GM18502 (cell line): ENCODE measurements around the gene RBM20.

Experiments
- ATAC-seq: cut with Tn5 transposase; IDR thresholded peaks from one replicate; pipeline ENCODE4 v1.9.1; 2021; ENCODE audit warnings: mild to moderate bottlenecking; ENCODE audit not compliant: unreplicated experiment, poor library complexity

RBM20 gene

DNA sequence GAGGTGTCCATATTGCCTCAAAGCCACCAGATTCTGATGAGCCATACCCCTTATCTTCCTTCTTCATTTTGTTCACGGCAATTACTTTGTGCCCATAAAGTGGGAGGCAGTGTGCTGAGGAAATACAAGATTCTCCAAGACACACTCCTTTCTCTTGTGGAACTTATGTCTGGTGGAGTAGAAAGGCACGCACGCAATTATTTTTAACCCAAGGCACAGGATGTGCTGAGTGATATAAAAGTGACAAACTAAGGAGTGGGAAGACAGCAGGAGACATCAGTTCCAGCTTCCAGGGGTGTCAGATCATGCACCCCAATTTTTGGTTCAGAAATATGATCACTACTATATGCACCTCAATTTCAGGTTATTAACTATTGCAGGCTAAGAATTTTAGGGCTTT, 132.9 kb downstream of the RBM20 start:
- ATAC-seq: no peak

DNA sequence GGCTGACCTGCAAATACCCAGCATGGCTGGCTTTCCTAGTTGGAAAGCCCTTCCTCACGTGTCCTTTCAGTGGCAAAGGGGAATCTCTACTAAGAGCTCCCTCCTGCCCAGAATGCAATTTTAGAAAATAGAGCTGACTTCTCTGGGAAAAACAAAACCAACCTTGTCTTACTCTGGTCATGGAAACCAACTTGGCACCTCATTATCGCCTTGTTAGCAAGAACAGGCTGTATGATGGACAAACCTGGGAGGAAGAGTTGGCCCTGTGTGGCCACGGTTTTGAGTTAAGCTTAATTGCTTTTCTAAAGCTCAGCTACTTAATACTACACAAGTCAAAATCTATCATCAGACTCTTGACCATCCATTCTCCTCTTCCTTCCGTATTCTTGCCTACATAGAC, 133.5 kb downstream of the RBM20 start:
- ATAC-seq: no peak

DNA sequence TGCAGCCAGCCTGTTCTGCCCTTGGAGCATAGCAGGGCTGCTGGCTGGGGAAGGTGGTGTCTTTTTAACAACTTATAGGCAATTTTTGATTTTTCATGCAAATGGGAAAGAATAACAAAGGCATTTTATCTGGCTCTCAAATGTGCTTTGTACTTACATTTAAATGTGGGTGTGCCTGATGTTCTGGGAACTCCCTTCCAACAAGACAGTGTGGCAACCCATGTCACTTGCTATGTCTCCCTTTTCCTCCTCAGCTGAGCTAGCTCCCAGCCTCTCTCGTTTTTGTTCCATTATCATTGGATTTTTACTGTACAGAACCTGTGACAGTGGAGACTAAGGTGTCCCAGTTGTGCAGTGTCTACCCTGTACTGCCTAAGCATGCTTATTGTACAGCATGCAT, 134.1 kb downstream of the RBM20 start:
- ATAC-seq: no peak

DNA sequence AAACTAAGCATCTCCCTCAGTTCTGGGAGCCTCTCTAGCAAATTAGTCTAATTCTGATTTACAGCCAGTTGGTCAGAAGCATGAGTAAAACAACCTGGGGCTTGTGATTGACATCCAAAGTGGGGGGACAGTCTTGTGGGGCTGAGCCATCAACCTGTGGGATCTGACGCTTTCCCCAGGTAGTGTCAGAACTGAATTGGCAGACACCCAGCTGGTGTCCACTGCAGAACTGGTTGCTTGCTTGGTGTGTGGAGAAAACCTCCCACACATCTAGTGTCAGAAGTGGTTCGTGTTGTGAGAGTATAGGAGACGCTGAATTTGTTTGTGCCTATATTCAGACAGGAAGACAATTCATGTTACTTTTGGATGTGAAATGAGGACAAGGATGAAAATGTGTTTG, 135.4 kb downstream of the RBM20 start:
- no peak for ATAC-seq

DNA sequence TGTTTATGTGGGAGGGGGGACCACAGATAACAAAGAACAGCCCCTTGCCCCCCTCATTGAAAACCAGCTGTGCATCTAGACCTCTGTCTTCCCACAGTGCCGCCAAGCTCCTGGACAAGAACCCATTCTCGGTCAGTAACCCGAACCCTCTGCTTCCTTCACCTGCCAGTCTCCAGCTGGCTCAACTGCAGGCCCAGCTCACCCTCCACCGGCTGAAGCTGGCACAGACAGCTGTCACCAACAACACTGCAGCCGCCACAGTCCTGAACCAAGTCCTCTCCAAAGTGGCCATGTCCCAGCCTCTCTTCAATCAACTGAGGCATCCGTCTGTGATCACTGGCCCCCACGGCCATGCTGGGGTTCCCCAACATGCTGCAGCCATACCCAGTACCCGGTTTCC, 136.6 kb downstream of the RBM20 start:
- no peak for ATAC-seq

DNA sequence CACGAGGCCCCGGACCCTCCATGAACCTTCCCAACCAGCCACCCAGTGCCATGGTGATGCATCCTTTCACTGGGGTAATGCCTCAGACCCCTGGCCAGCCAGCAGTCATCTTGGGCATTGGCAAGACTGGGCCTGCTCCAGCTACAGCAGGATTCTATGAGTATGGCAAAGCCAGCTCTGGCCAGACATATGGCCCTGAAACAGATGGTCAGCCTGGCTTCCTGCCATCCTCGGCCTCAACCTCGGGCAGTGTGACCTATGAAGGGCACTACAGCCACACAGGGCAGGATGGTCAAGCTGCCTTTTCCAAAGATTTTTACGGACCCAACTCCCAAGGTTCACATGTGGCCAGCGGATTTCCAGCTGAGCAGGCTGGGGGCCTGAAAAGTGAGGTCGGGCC, 137.0 kb downstream of the RBM20 start:
- ATAC-seq: no peak

DNA sequence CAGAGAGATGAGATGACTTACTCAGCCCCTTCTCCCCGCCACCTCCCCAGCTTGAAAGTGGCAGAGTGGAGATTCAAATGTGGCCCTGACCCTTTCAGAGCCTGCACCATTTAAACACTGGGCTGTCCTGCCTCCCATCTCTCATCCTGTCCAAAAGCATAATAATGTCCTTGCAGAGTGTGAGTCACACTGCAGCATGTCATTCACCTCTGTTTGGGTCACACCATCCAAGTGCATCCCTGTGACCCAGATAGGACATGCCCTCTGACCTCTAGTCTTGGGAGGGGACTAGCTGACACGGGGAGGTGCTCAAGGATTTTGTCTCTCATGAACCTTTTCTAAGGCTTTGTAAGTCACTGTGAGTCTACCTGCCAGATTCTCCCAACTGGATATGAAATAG, 138.5 kb downstream of the RBM20 start:
- ATAC-seq: no peak

DNA sequence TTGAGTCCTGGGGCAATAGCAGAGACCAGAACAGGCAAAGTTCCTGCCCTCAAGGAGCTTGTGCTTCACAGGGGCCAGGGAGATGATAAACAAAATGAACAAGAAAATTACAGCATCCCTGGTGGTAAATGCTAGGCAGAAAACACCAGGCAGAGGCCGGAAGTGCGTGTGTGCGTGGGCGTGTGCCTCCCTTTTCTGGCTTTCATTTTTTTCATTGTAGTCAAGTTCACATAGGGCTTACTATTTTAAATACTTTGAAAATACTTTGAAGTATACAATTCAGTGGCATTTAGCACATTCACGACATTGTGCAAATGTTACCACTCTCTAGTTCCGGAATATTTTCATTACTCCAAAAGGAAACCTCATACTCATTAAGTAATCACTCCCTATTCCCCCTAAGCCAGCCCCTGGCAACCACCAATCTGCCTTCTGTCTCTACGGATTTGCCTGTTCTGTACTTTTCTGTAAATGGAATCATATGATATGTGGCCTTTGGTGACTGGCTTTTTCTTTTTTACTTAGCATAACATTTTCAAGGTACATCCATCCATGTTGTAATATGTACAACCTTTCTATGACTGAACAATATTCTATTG, 139.5 kb downstream of the RBM20 start:
- no peak for ATAC-seq

DNA sequence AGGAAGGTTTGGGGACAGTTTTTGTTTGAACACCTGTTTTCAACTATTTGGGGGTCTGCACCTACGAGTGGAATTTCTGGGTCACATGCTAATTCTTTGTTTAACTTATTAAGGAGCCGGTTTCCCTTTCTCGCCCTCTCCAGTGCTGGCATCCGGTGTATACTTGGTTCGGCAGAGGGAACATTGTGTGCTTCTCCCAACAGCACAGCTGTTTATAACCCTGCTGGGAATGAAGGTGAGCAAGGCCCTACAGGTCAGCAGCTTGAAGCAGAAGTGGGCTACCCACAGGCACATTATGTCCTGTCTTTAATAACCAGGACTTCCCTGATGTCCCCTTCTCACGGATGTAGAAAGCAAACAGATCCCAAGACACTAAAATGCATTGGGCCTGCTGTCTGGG, 140.1 kb downstream of the RBM20 start:
- ATAC-seq: no peak

DNA sequence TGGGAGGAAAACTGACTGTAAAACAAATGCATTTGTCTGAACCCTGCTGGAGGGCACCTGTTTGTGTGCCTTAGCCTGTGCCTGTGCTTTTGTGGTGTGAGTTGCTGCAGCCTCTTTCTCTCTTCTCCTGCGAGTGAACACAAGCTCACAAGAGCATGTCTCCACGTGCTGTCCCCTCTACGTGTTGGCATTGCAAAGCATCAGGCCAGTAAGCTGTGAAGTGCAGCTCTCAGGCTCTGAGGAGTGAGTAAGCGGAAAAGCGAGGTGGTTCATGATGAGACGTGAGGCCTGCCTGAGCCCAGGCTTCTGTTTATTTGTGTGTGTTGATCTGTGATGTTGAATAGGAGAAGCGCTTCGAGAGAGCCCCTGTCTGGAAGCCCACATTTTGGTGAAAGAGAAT, 142.0 kb downstream of the RBM20 start:
- ATAC-seq: no peak

DNA sequence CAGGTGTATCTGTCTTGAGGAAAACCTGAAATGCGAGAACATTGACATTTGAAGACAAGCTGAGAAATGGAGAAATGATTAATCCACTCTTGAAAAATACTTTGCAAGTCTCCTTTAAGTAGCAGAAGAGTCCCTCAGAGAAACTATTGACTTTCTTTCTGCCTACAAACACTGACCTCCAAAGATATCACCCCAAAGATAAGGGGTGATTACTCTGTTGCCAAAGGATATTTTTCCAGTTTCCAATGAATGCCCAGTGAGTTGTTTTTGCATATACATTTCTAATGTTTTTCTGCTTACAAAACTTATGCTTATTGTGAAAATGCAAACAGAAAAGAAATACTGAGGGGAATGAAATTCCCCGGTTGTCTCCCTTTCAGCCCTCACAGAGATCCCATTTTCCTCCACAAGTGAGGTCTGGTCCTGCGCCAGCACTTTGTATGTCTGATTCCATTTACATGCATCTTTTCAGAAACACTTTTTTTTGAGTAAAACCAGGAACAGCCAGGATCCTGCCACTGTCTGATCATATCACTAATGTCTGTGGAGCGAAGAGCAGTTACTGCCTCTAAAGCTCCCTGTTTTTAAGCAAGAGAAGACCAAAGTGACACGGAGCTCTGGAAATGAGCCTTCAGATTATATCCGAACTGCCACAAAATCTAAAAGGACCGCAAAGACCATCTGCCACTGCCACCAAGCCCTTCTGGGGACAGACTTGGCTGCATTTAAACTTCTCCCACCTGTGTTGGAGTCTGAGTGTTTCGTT, 144.7 kb downstream of the RBM20 start:
- ATAC-seq: no peak

DNA sequence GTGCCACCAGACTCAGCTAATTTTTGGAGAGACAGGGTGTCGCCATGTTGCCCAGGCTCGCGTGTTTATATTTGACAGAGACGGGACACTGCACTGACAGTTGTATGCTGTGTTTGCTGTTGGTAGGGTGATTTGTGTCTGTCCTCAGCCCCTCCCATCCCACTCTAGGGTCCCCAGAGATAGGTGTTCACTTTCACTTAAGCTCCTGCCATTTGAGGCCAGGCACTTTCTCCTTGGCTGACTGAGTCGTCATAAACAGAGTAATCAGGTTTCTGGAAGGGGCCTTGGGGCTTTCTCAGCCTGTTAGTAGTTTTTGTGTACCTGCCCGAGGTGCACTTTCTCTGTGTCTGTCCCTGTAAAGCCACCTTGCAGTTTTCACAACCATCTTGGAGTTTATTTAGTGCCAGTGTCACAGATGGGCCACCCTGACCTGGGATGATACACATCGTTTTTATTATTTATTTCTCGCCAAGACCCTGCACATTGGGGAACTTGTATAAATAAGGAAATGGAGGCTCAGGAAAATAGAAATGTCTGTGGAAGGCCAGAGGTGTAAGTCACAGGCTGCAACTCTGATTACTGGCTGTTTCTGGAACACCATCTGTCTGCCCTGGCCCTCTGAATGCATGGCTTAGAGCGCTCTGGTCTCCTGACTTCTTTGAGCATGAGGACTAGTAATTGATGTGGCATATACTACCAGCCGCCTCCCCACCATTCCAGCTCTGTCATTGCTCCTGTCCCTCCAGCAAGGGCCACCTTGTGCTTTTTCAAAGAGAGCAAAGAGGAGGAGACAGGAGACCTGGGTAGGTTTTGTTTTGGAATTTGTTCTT, 145.7 kb downstream of the RBM20 start:
- ATAC-seq: no peak

DNA sequence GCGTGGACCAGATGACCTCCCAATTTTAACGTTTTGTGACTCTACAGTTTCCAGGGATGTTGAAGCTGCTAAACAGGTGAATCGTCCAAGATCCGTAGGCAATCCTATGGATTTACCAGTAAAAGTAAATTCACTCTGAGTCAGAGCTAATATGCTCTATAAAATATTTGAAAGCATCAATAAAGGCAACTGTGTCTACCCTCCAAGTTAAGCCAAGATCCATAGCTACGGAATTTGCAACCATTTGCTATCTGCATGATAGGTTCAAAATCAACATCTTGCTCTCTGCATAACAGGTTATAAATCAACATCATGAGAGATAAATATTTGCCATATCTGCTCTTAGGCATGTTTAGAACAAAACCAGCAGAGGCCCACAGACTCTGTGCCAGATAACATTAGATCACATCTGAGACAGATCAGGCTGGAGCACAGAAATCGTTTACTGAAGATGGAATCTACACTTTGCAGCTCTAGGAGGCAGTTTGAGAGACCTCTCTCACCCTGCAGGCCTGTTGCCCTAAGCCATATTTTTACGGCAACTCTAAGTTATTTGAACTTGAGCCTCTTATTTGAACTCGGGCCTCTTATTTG, 146.9 kb downstream of the RBM20 start:
- ATAC-seq: no peak

DNA sequence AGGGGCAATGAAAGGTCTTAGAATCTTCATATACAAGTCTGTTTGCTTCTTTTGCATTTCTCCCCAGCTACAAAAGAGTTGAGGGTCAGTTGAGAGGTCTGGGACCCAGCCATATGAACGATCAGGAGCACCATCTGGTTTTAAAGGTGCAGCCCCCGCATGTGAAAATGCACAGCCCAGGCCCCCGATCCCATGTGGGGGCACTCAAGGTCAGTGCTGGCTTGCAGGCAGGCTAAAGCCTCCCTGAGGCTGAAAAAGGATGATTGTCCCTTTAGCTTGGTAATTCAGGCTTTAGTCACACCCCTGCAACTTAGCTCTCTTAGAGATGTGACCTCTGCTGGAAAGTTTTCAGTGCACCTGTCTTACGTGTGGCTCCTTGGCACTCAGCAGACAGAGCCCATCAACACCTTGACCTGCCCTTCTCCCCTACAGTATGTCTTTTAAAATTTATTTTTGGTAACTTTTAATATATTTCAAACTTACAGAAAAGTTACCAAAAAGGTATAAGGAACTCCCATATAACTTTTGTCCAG, 147.5 kb downstream of the RBM20 start:
- ATAC-seq: no peak

DNA sequence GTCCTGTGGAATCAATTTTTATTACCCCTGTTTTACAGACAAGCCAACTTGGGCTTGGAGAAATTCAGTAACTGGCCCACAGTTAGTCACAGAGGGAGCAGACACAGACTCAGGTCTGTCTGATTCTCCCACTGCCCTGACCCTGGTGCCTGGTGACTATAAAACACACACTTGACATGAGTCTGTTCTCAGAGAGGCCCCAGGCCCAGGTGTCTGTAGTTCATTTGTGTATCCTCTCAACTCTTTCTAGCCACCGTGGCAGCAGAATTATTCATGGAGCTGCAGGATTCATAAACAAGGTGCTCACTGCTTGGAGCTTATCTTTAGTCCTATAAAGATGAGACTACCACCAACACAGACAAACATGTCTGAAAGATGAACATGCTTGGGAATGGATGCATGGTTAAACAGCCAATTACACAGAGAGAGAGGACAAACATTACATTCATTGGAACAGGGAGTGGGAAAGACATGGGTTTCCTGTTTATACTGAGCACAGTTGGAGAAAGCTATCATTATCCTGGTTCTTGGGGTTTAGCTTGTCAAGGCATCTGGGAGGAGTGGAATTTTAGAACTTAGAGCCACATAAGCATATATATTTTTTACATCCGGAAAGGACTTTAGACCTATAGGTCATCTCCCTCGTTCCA, 148.5 kb downstream of the RBM20 start:
- ATAC-seq: no peak

DNA sequence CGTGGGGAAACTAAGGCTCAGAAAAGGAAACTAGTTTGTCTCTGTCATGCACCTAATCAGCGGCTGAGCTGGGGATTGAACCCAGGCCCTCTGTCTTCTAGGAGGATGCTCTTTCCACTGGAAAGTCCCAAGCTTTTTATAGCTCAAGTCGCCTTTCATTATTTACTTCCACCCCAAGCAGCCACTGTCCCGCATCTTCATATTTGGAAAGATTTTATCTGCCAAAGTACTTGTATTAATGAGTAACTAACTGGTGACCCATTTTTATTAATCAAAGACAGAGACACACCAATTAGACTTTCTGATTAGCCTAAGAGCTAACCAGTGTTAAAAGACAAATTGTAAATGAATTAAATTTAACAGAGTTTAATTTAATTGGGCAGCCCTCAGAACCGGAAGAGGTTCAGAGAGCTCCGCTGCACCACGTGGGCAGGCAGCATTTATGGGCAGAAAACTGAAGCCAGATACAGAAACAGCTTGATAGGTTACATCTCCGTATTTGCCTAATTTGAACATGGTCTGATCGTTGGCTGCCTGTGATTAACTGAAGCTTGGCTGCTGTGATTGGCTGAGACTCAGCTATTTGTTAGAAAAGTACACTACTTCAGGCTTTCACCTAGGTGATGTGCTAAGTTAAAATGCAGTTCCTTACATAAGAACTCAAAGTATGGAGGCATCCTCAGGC, 149.1 kb downstream of the RBM20 start:
- ATAC-seq: no peak

DNA sequence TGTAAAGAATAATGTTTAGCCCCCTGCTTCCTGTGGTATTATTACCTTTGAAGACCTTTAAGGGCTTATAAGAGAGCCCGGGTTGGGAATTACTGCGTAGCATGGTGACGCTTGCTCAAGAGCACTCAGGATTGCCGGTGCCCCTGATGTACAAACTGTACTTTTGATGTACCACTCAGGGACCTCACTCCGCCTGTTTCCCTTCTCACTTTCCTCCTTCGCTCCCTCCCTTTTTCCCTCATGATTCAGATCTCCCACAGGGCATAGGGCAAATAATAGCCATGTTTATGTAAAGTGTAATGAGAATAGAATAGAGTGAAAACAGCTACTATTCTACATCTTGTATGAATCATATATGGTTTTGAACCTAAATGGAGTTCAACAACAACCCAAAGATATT, 149.8 kb downstream of the RBM20 start:
- no peak for ATAC-seq

DNA sequence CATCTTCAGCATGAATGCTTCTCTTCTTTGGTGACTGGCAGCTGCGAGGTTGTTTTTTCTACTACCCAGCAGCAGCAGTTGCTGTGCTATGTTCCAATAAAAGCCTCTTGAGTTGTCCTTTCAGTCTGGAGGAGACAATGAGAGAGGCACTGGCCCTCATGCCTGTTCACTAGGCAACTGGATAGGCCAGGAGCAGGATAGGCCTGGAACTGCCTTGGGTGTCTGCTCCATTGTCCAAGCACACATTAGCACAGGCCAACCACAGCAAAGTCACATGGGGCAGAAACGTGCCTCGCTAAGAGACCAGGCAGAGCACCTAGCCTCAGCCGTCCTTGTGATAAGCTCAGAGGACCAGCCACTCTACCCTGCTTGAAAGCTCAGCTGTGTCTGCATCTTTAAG, 150.7 kb downstream of the RBM20 start:
- no peak for ATAC-seq

DNA sequence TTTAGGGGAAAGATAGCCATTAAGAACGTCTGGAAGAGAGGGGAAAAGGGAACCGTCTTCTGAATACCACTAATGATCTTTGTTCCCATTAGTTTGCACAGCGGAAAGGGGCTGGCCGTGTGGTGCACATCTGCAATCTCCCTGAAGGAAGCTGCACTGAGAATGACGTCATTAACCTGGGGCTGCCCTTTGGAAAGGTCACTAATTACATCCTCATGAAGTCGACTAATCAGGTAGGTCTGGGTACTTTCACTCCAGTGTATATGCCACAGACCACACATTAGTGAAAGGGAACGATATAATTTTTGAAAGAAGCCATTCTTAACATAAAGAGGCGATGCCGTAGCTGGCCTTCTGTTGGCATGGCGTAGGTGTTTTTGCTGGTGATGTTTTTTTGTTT, 153.3 kb downstream of the RBM20 start:
- no peak for ATAC-seq

DNA sequence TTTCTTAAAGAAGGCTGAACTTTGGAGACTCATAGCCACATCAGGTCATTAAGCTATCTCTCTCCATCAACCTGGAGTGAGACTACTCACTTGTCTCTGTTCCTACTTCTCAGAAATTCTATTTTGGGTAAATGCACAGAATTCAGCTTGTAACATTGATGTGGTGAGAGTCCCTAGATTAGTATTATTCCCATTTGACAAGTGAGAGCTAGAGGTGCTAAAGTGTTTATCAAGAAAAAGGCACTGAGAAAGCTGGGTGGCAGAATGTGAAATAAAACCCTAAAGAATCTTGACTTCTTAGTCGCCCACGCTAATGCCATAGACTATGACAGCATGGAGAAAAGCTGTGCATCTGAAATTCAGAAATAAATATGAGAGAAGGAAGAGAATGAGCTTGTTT, 154.2 kb downstream of the RBM20 start:
- no peak for ATAC-seq
